ENCODE results near the gene RSF1. TPM values are rescaled to one million over a fixed set of nuclear protein-coding genes. Genes with fewer than 3 reads are reported as not detected.

RSF1 gene
- polyA plus RNA-seq, 1 of the 3 experiments (the other 2 are of a cell fraction): 8.4 TPM

- no peak for TF ChIP-seq PBX3 (IDR thresholded peaks at IDR 0.05)
- TF ChIP-seq NFIC (IDR thresholded peaks at IDR 0.05; ENCODE audit: borderline replicate concordance): no peak
- no peak for TF ChIP-seq REST (IDR thresholded peaks at IDR 0.05; ENCODE audit: low read depth, low read length)
- no peak for TF ChIP-seq POLR2AphosphoS5 (IDR thresholded peaks at IDR 0.05; ENCODE audit: low read depth, low read length)
- no peak for TF ChIP-seq RXRA (IDR thresholded peaks at IDR 0.05; ENCODE audit: borderline replicate concordance, low read depth)
- TF ChIP-seq CTCF (IDR thresholded peaks at IDR 0.05): no peak
- no peak overlapping the region for H3K4me2 ChIP-seq
- no peak overlapping the region for H3K9ac ChIP-seq
- no peaks in the 10 kb centered on the region for H3K27me3 ChIP-seq (ENCODE audit: insufficient read depth)
- no peak overlapping the region for H3K27ac ChIP-seq (ENCODE audit: low read depth in 2 of 2, low read length in 1 of 2)
- no peaks in the 10 kb centered on the region for H3K9me2 ChIP-seq
- H3K4me1 ChIP-seq (ENCODE audit: control insufficient read depth in 1 of 2, insufficient read depth in 2 of 2, low read depth in 1 of 2, low read length in 1 of 2): no peaks in the 10 kb centered on the region; a peak in 1 of 4 replicates
- no peaks in the 10 kb centered on the region for H3K9me3 ChIP-seq
- DNase-seq: no peak
- ChIA-PET CTCF (no interaction called here), POLR2A (no interaction called here)
- H2AFZ ChIP-seq (ENCODE audit: low read depth): no peak overlapping the region
- H4K20me1 ChIP-seq (ENCODE audit: insufficient read depth): peaks cover 99% of the 10 kb centered on the region
- 94% methylated on average over 4 of the region's 4 CpGs for WGBS (ENCODE audit: low lambda C conversion rate)
- H3K4me3 ChIP-seq (ENCODE audit: low read depth in 2 of 2, low read length in 1 of 2): no peak overlapping the region
- no peaks in the 10 kb centered on the region for H3F3A ChIP-seq (replicated peaks; ENCODE audit: insufficient read depth)
- H3K79me2 ChIP-seq (ENCODE audit: insufficient read depth): peaks cover 100% of the 10 kb centered on the region
- H3K36me3 ChIP-seq (replicated peaks in 1 of 2; ENCODE audit: control insufficient read depth in 1 of 2, insufficient read depth in 2 of 2, low read length in 1 of 2): peaks cover 0 to 6% of the 10 kb centered on the region in 2 experiments
Observed at GRCh38 chr11:77791301-77791700, 29.2 kb downstream of the RSF1 start.

- 88% methylated on average over 2 of the region's 5 CpGs for WGBS (ENCODE audit: low lambda C conversion rate)
- Histone ChIP-seq H2AFZ (ENCODE audit: low read depth) (no peak overlapping the region), H3K9me3 (no peaks in the 10 kb centered on the region), H3K27ac (ENCODE audit: low read depth in 2 of 2, low read length in 1 of 2) (no peak overlapping the region), H3K36me3 (replicated peaks in 1 of 2; ENCODE audit: control insufficient read depth in 1 of 2, insufficient read depth in 2 of 2, low read length in 1 of 2) (peaks cover 0 to 6% of the 10 kb centered on the region in 2 experiments), H3K4me2 (no peak overlapping the region), H3K79me2 (ENCODE audit: insufficient read depth) (peaks cover 100% of the 10 kb centered on the region), H4K20me1 (ENCODE audit: insufficient read depth) (peaks cover 95% of the 10 kb centered on the region), H3K4me3 (ENCODE audit: low read depth in 2 of 2, low read length in 1 of 2) (no peak overlapping the region), H3K9ac (no peak overlapping the region), H3K4me1 (ENCODE audit: control insufficient read depth in 1 of 2, insufficient read depth in 2 of 2, low read depth in 1 of 2, low read length in 1 of 2) (no peaks in the 10 kb centered on the region; a peak in 1 of 4 replicates), H3K9me2 (no peaks in the 10 kb centered on the region), H3F3A (replicated peaks; ENCODE audit: insufficient read depth) (no peaks in the 10 kb centered on the region), H3K27me3 (ENCODE audit: insufficient read depth) (no peaks in the 10 kb centered on the region)
- DNase-seq: no peak
- CTCF ChIA-PET: interaction anchor here (0.7 to 1.6 kb wide), 2 partner anchors 11 to 30 kb away, joined by 3 to 4 read pairs; no protein-coding TSS in a partner anchor
- POLR2A ChIA-PET: no interaction called here
- TF ChIP-seq NFIC (IDR thresholded peaks at IDR 0.05; ENCODE audit: borderline replicate concordance) (no peak), GABPA (IDR thresholded peaks at IDR 0.05; ENCODE audit: low read depth) (no peak), REST (IDR thresholded peaks at IDR 0.05; ENCODE audit: low read depth, low read length) (no peak), FOSL2 (IDR thresholded peaks at IDR 0.05; ENCODE audit: borderline replicate concordance, low read depth) (no peak), GATA2 (CRISPR knock-in tag; IDR thresholded peaks at IDR 0.05) (no peak), RAD21 (IDR thresholded peaks at IDR 0.05; ENCODE audit: low read length) (no peak), PBX3 (IDR thresholded peaks at IDR 0.05) (no peak), USF2 (IDR thresholded peaks at IDR 0.05; ENCODE audit: borderline replicate concordance, low read depth, low read length) (no peak)
Observed at GRCh38 chr11:77789731-77790476, 30.6 kb downstream of the RSF1 start.

Measured in SK-N-SH (cell line).